GM18508 (cell line): Measurements from ENCODE around the gene MASTL.

Source experiments
- ATAC-seq: cut with Tn5 transposase; IDR thresholded peaks from one replicate; pipeline ENCODE4 v1.9.1; 2021; ENCODE audit warnings: moderate number of reproducible peaks; ENCODE audit not compliant: insufficient read depth, unreplicated experiment

Gene MASTL

GRCh38 chr10:27223964-27224363 lies 68.8 kb downstream of the MASTL start:
- ATAC-seq, result no peak

GRCh38 chr10:27225011-27225590 lies 69.9 kb downstream of the MASTL start:
- no peak for ATAC-seq

- ATAC-seq, result no peak
Observed at GRCh38 chr10:27225642-27226257, 70.6 kb downstream of the MASTL start.

- no peak for ATAC-seq
Observed at GRCh38 chr10:27230022-27230421, 74.9 kb downstream of the MASTL start.

- no peak for ATAC-seq
Observed at GRCh38 chr10:27235706-27236105, 80.6 kb downstream of the MASTL start.
